OCI-LY1 (cell line): Measurements from ENCODE around the gene GABBR2.

Source experiments
- CTCF ChIP-seq: fragments of 200-600 bp; sonication (generic), shearing (Covaris generic); IDR thresholded peaks from 2 replicates; pipeline ENCODE4 v1.5.1; 2017; ENCODE audit warnings: mild to moderate bottlenecking, antibody characterized with exemption, low read length, moderate library complexity, mixed read lengths
- EZH2 ChIP-seq: fragments of 200-600 bp; sonication (generic), shearing (Covaris generic); IDR thresholded peaks from 2 replicates; pipeline ENCODE4 v1.8.0; 2017; ENCODE audit warnings: borderline replicate concordance, mixed run types, mild to moderate bottlenecking, antibody characterized with exemption, low read length, moderate library complexity, mixed read lengths

DNA sequence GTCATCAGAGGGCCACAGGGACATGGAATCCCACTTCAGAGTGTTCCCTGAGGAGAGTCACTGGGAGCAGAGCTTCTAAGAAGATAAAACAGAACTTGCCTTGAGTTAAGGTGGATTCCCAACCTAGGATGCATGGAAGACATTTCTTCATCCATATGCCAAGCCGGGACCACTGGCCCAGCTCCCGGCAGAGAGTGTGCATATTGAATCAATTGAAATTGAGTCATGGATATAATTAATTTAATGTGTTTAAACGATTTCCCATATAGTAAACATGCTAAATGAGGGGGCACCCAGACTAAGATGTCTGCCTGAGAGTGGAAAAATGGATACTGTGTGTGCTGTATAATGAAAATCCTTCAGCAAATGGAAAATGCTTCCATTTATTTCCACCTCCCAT is 258.9 kb downstream of the GABBR2 start:
- no peak for TF ChIP-seq CTCF
- no peak for TF ChIP-seq EZH2
